Skeletal muscle tissue (tissue), 5 donors: ENCODE data around the gene SEC14L3. TPM values are rescaled to one million over a fixed set of nuclear protein-coding genes. Genes with fewer than 3 reads are reported as not detected.

Source experiments
- H3K27ac ChIP-seq: one replicate; pipeline ENCODE4 v1.7.0; 2013; ENCODE audit warnings: mild to moderate bottlenecking, low read depth, low read length, inconsistent platforms
- H3K27me3 ChIP-seq, 3 donors: one replicate each; pipeline ENCODE4 v1.7.0; 2013; ENCODE audit warnings: low read length in 3 of 3; ENCODE audit not compliant: control insufficient read depth in 3 of 3, insufficient read depth in 3 of 3
- H3K36me3 ChIP-seq, 3 donors: one replicate each; pipeline ENCODE4 v1.7.0; 2013; ENCODE audit warnings: low read length in 3 of 3; ENCODE audit not compliant: control insufficient read depth in 3 of 3, insufficient read depth in 3 of 3
- H3K4me1 ChIP-seq, 3 donors: one replicate each; pipeline ENCODE4 v1.7.0; 2013; ENCODE audit warnings: low read length in 3 of 3, mild to moderate bottlenecking in 3 of 3; ENCODE audit not compliant: control insufficient read depth in 3 of 3, insufficient read depth in 3 of 3
- H3K4me3 ChIP-seq, 3 donors: one replicate each; pipeline ENCODE4 v1.7.0; 2013; ENCODE audit warnings: low read length in 3 of 3
- H3K9ac ChIP-seq, 3 donors: one replicate each; pipeline ENCODE4 v1.7.0; 2013; ENCODE audit warnings: low read length in 3 of 3, mild to moderate bottlenecking in 3 of 3, moderate library complexity in 2 of 3, low read depth in 1 of 3
- H3K9me3 ChIP-seq, 3 donors: one replicate each; pipeline ENCODE4 v1.7.0; 2013; ENCODE audit warnings: low read length in 3 of 3; ENCODE audit not compliant: control insufficient read depth in 3 of 3
- small RNA-seq: library from RNA; depleted of rRNA; stranded (forward); fragments of <200 nt; gene quantifications from one replicate; pipeline ENCODE3, GENCODE V24; 2014
- total RNA-seq: library from RNA; depleted of rRNA; stranded (reverse); fragments of >200 nt; gene quantifications from one replicate; pipeline ENCODE4 v1.2.3, GENCODE V29; 2014
- donor health status: Osteomylitis.

SEC14L3 gene
- total RNA-seq, 1 donor from 2014 or later, result not detected

DNA sequence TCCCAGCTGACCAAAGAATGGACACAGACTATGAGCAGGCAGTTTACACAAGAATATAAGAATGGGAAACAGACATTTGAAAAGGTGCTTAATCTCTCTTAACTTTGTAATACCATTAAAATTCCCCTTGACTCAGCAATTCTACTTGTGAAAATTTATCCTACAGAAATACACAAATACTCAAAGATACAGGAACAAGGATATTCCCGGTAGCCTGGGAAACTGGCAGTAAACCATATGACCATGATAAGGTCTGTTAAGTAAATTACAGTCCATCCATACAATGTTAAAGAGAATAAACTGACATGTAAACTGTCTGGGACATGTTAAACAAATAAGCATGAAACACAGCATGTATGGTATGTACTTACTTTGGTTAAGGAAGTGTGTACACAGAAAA is 55.0 kb downstream of the SEC14L3 start:
- Histone ChIP-seq H3K9me3 (no peaks in the 10 kb centered on the region), H3K4me3 (no peak overlapping the region), H3K9ac (no peak overlapping the region), H3K4me1 (peaks cover 0 to 13% (median 6%) of the 10 kb centered on the region in 3 donors), H3K27ac (no peak overlapping the region), H3K36me3 (peaks cover 22 to 46% (median 42%) of the 10 kb centered on the region in 3 donors), H3K27me3 (no peaks in the 10 kb centered on the region)

DNA sequence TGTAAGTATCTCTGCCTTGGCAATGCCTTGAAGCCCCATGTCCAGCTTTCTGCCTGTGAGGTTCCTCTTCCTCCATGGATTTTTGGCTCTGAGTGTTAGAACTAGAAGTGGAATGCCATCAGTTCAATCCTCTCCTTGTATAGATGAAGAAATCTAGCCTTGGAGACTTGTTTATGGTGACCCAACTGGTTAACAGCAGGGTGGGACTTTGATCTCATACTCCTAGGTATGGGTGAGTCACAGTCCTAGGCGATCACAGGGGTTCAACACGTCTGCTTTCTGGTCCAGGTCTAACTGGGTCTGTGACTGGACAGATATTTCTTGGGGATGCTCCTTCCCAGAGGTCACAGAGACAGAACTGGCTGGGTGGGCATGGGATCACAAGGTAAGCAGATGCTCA is 55.4 kb downstream of the SEC14L3 start:
- H3K9ac ChIP-seq, result no peak overlapping the region
- peaks cover 0 to 9% (median 6%) of the 10 kb centered on the region in 3 donors for H3K4me1 ChIP-seq
- no peaks in the 10 kb centered on the region for H3K27me3 ChIP-seq
- H3K27ac ChIP-seq, result no peak overlapping the region
- H3K9me3 ChIP-seq, result no peaks in the 10 kb centered on the region
- peaks cover 22 to 46% (median 44%) of the 10 kb centered on the region in 3 donors for H3K36me3 ChIP-seq
- H3K4me3 ChIP-seq, result no peak overlapping the region

DNA sequence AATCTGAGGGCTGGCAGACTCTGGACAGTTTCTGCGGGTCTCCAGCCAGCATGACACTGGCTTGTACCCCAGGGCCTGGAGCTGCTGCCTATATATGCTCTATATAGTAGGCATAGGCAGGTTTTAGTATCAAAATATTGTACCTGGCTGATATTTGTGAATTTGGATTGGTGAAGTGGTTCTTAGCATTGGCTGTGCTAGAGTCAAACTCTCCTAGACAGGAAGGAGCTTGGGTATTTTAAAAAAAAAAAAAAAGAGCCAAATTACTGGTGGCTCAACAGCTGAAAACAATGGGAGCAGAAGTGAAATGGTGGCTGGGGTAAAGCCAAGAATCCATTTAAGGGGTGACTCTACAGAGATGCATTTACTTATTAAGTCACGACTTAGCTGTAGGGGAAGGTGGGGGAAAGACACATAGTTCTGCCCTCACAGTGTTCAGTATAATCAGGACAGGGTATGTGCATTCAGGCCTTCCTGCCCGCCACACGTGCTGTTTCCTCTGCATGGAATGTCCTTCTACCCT is 57.2 kb downstream of the SEC14L3 start:
- H3K27ac ChIP-seq, result no peak overlapping the region
- no peaks in the 10 kb centered on the region for H3K27me3 ChIP-seq
- no peak overlapping the region for H3K9ac ChIP-seq
- no peaks in the 10 kb centered on the region for H3K9me3 ChIP-seq
- peaks cover 22 to 47% (median 44%) of the 10 kb centered on the region in 3 donors for H3K36me3 ChIP-seq
- H3K4me3 ChIP-seq, result no peak overlapping the region
- H3K4me1 ChIP-seq, result no peaks in the 10 kb centered on the region

DNA sequence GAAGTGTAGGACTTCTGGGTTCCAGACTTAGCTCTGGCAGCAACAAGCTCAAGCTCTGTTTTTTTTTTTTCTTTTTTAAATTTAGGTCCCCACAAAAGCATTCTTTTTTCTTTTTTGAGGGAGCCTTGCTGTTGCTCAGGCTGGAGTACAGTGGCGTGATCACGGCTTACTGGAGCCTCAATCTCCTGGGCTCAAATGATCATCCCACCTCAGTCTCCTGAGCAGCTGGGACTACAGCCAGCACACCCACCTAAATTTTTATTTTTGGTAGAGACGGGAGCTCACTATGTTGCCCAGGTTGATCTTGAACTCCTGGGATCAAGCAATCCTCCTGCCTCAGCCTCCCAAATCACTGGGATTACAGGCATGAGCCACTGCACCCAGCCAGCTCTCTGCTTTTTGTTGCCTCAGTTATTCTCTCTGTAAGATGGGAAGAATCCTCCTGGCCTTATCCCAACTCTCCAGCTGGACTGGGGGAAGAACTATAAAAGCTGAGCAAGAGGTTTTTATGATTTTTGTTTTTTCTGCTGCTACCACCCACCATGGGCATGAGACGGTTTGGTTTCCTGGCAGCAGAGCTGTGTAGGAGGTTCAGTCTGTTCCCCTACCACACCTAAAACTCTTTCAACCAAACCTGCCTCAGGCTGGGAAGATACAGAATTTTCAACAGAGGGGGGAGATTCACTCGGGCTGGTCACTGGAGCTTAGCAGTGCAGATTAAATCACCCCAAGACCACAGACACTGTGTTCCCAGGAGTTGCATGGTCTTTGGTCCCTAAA is 57.9 kb downstream of the SEC14L3 start:
- no peak overlapping the region for H3K27ac ChIP-seq
- H3K9me3 ChIP-seq, result no peaks in the 10 kb centered on the region
- H3K4me3 ChIP-seq, result no peak overlapping the region
- no peaks in the 10 kb centered on the region for H3K4me1 ChIP-seq
- no peak overlapping the region for H3K9ac ChIP-seq
- H3K27me3 ChIP-seq, result no peaks in the 10 kb centered on the region
- peaks cover 18 to 45% (median 42%) of the 10 kb centered on the region in 3 donors for H3K36me3 ChIP-seq

DNA sequence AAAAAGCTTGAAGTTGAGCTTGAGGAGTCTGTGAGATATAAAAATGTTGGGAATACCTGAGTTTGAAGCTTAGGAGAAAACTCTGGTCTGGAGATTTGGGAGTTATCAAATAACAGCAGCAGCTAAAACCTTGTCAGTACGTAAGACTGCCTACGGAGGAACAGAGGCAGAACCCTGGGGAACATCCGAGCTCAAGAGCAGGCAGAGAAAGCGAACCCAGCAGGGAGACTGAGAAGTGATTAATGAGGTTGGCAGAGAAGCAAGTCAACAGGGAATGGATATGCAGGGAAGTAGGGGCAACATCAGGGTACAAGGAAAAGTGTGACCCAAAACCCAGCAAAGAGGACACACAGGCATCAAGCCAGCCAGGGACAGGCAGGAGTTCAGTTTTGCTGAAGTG is 58.8 kb downstream of the SEC14L3 start:
- H3K27me3 ChIP-seq, result no peaks in the 10 kb centered on the region
- H3K4me1 ChIP-seq, result no peaks in the 10 kb centered on the region
- H3K9ac ChIP-seq, result no peak overlapping the region
- no peak overlapping the region for H3K27ac ChIP-seq
- H3K9me3 ChIP-seq, result no peaks in the 10 kb centered on the region
- no peak overlapping the region for H3K4me3 ChIP-seq
- H3K36me3 ChIP-seq, result peaks cover 22 to 36% (median 33%) of the 10 kb centered on the region in 3 donors

DNA sequence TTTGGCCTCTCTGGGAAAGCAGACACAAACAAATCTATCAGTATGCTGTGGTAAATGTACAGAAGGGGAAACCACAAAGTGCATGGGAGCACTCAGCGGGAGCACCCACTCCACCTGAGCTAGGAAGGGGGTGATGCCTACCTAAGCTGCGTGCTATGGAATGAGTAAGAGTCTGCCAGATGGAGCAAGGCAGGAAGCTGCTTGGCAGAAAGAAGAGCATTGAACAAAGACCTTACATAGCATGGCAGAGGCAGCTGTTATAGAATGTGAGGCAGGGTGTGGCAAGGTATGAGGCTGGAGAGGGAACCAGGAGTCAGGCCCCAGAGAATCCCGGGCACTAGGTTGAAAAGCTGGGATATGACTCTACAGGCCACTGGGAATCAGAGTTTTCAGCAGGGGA is 60.0 kb downstream of the SEC14L3 start:
- Histone ChIP-seq H3K9me3 (no peaks in the 10 kb centered on the region), H3K36me3 (peaks cover 17 to 32% (median 26%) of the 10 kb centered on the region in 3 donors), H3K27ac (no peak overlapping the region), H3K27me3 (no peaks in the 10 kb centered on the region), H3K4me3 (no peak overlapping the region), H3K4me1 (no peaks in the 10 kb centered on the region), H3K9ac (no peak overlapping the region)

Small RNAs within 50 kb of the gene (small RNA-seq; reads per million reads assigned to genes)
- not detected for gene AC004832.3
- gene RNU6-564P, result not detected

Other genes with a start within 250 kb of the SEC14L3 start
- 0.52 TPM for gene LIF, start 225.3 kb downstream of the SEC14L3 start, total RNA-seq
- gene OSM, start 205.2 kb downstream of the SEC14L3 start, total RNA-seq, result 0.52 TPM
- gene CASTOR1, start 182.5 kb downstream of the SEC14L3 start, total RNA-seq, result 2.6 TPM
- 7.3 TPM for gene TBC1D10A, start 145.1 kb downstream of the SEC14L3 start, total RNA-seq
- 18.8 TPM for gene SF3A1, start 115.1 kb downstream of the SEC14L3 start, total RNA-seq
- gene CCDC157, start 115.0 kb downstream of the SEC14L3 start, total RNA-seq, result 1.0 TPM
- 7.3 TPM for gene RNF215, start 84.6 kb downstream of the SEC14L3 start, total RNA-seq
- gene SEC14L2, start 75.0 kb downstream of the SEC14L3 start, total RNA-seq, result 2.1 TPM
- 6.8 TPM for gene MTFP1, start 46.2 kb downstream of the SEC14L3 start, total RNA-seq
- gene SEC14L4, start 33.7 kb upstream of the SEC14L3 start, total RNA-seq, result under 0.01 TPM
- gene SEC14L6, start 74.7 kb upstream of the SEC14L3 start, total RNA-seq, result not detected
- 2.6 TPM for gene GAL3ST1, start 102.6 kb upstream of the SEC14L3 start, total RNA-seq
- gene PES1, start 119.9 kb upstream of the SEC14L3 start, total RNA-seq, result 43.3 TPM
- gene TCN2, start 135.2 kb upstream of the SEC14L3 start, total RNA-seq, result 5.2 TPM
- gene SLC35E4, start 163.8 kb upstream of the SEC14L3 start, total RNA-seq, result 2.1 TPM
- gene DUSP18, start 195.9 kb upstream of the SEC14L3 start, total RNA-seq, result 1.0 TPM
- 4.7 TPM for gene OSBP2, start 222.9 kb upstream of the SEC14L3 start, total RNA-seq